Psoas muscle (tissue), 8 donors: ENCODE data around the gene KIF16B. TPM values are rescaled to one million over a fixed set of nuclear protein-coding genes. Genes with fewer than 3 reads are reported as not detected.

Experiments
- ATAC-seq, 4 donors: fragments of 200-7000 bp; cut with Tn5 transposase; one replicate each; pipeline ENCODE4 v1.9.1; 2020; ENCODE audit warnings: moderate library complexity in 3 of 4, mild to moderate bottlenecking in 2 of 4
- DNase-seq, 2 donors: peaks; one replicate each; pipeline ENCODE4 v3.0.0-alpha.2; 2020
- H3K27ac ChIP-seq: fragments of 200-600 bp; one replicate; pipeline ENCODE4 v1.8.0; 2022
- H3K27me3 ChIP-seq, 3 donors: fragments of 200-600 bp in 1 of 3; one replicate each; pipeline versions ENCODE4 v1.6.1 to v1.8.0; 2013 to 2022; ENCODE audit warnings: low read length in 2 of 3, mild to moderate bottlenecking in 2 of 3, moderate library complexity in 1 of 3; ENCODE audit not compliant: insufficient read depth in 3 of 3
- H3K36me3 ChIP-seq, 2 donors: fragments of 200-600 bp in 1 of 2; one replicate each; pipeline versions ENCODE4 v1.6.1 to v1.8.0; 2013 to 2022; ENCODE audit warnings: low read depth in 1 of 2, mild to moderate bottlenecking in 1 of 2, moderate library complexity in 1 of 2; ENCODE audit not compliant: insufficient read depth in 1 of 2
- H3K4me1 ChIP-seq: fragments of 200-600 bp; one replicate; pipeline ENCODE4 v1.8.0; 2022
- H3K4me3 ChIP-seq: fragments of 200-600 bp; one replicate; pipeline ENCODE4 v1.8.0; 2022; ENCODE audit warnings: mild to moderate bottlenecking
- H3K9me3 ChIP-seq: fragments of 200-600 bp; one replicate; pipeline ENCODE4 v1.8.0; 2022
- WGBS, 3 donors: extraction: QIAGEN DNeasy Blood & Tissue Kit; methylation state at CpG; one replicate each; pipeline versions ENCODE4 v1.1.6 to v1.1.7; 2013; 5-methylcytosine and 5-hydroxymethylcytosine counted together
- intact Hi-C, 2 donors: fragments of 100-400 bp; cut with DNase I; formaldehyde crosslinking; loops; one replicate each; pipeline versions ENCODE4 v1.11.0 to v1.14.2; 2022
- polyA plus RNA-seq, 3 donors: library from polyadenylated mRNA; stranded (reverse); fragments of 200-250 nt; gene quantifications; one replicate each; pipeline ENCODE4 v1.2.3, GENCODE V29; 2013
- total RNA-seq, 4 donors: library from RNA; stranded (reverse); fragmentation: NEBNext Ultra II Directional in 2 of 4; extraction: Animal tissue kit (Norgen Biotek cat#: 25700) in 2 of 4; gene quantifications; one replicate each; pipeline versions ENCODE4 v1.2.1 to v1.2.4, GENCODE V29; 2021 to 2023
- TF ChIP-seq, protein P1 (sequence below): fragments of 200-600 bp; IDR thresholded peaks from one replicate; pipeline ENCODE4 v1.8.0; 2022; ENCODE audit warnings: antibody characterized with exemption
- donor health status: healthy with polysubstance abuse.
- donor health status: DM: no; HTN: no; CAD: no; lungs with moderate emphysema.
- donor health status: Bipolar disorder and iron deficiency.
- donor health status: healthy.
- donor health status: DM: yes; HTN: yes; CAD: no.
- donor health status: DM: no; HTN: no; CAD: no.
- donor health status: DM: no; HTN: no; CAD: no.
- donor health status: DM: yes; HTN: yes; CAD: no.

Gene KIF16B
- total and polyA plus RNA-seq, 7 donors: 18.1 to 30.6 (median 24.1) TPM

DNA sequence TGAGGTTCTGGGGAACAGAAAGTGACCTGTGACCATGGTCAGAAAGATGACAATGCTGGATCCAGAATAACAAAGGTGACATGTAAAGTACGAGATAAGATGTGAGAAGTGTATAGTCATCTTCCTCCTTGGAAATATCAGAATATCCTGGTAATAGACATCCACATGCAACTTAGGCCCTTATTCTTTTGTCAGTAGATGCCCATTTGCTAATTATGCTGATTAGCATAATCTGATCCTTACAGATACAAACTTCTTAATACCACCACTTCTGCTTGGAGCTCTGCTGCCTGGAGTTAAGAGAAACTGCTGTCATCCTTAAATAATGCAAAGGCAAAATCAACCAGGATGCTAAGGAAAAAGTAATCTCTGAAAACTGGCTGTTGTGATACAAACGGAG lies 91.3 kb downstream of the KIF16B start:
- intact Hi-C loops: no loop called here

GRCh38 chr20:16479666-16480065 lies 93.6 kb downstream of the KIF16B start:
- Histone ChIP-seq H3K4me3 (no peak overlapping the region), H3K4me1 (peaks cover 20% of the 10 kb centered on the region), H3K27me3 (no peaks in the 10 kb centered on the region), H3K27ac (no peak overlapping the region), H3K36me3 (no peaks in the 10 kb centered on the region), H3K9me3 (no peaks in the 10 kb centered on the region)
- ATAC-seq (peak in 3 of 4 donors; percentile 49 to 60 (median 50)), DNase-seq (no peak)
- 45 to 73% (median 49%) methylated on average over 3 of the region's 3 CpGs for WGBS, 3 donors
- TF ChIP-seq, protein P1, sequence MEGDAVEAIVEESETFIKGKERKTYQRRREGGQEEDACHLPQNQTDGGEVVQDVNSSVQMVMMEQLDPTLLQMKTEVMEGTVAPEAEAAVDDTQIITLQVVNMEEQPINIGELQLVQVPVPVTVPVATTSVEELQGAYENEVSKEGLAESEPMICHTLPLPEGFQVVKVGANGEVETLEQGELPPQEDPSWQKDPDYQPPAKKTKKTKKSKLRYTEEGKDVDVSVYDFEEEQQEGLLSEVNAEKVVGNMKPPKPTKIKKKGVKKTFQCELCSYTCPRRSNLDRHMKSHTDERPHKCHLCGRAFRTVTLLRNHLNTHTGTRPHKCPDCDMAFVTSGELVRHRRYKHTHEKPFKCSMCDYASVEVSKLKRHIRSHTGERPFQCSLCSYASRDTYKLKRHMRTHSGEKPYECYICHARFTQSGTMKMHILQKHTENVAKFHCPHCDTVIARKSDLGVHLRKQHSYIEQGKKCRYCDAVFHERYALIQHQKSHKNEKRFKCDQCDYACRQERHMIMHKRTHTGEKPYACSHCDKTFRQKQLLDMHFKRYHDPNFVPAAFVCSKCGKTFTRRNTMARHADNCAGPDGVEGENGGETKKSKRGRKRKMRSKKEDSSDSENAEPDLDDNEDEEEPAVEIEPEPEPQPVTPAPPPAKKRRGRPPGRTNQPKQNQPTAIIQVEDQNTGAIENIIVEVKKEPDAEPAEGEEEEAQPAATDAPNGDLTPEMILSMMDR: no peak
- intact Hi-C loops: loop anchor here (10.0 kb wide), 2 partner anchors 125 to 195 kb away; no protein-coding TSS in a partner anchor

More for the DNA sequence above, 91.3 kb downstream of the KIF16B start:
- Histone ChIP-seq H3K4me1 (peaks cover 20% of the 10 kb centered on the region), H3K9me3 (no peaks in the 10 kb centered on the region), H3K27me3 (no peaks in the 10 kb centered on the region), H3K27ac (no peak overlapping the region), H3K36me3 (no peaks in the 10 kb centered on the region), H3K4me3 (no peak overlapping the region)
- no peak for ATAC-seq
- TF ChIP-seq, protein P1: no peak
- DNase-seq: no peak
- WGBS, 3 donors: 78 to 81% (median 79%) methylated on average over 2 of the region's 2 CpGs

DNA sequence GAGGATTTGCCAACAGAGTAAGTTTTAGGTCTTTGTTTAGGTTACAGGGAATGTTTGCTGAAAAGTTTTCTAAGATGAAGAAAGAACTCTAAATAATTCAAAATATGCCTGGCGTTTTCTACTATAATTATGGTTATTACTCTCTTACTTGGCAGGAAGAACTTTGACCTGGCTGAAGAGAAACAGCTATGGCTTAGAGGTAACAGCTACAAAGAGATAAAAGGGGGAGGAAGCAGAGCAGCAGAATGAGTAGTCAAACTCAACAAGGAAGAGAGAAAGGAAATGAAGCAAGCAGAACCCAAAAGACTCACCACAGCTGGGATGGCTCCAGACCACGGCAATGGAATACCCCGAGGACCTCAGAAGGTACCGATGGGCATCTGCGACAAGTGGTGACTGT lies 95.6 kb downstream of the KIF16B start:
- no peak overlapping the region for H3K4me3 ChIP-seq
- TF ChIP-seq, protein P1: no peak
- ATAC-seq: no peak
- no peak for DNase-seq
- H3K4me1 ChIP-seq: peaks cover 29% of the 10 kb centered on the region
- WGBS, 3 donors: 62 to 79% (median 64%) methylated on average over 5 of the region's 5 CpGs
- intact Hi-C loops: loop anchor here (10.0 kb wide), 2 partner anchors 123 to 193 kb away; no protein-coding TSS in a partner anchor
- H3K36me3 ChIP-seq: no peaks in the 10 kb centered on the region
- H3K27ac ChIP-seq: no peak overlapping the region
- H3K9me3 ChIP-seq: no peaks in the 10 kb centered on the region
- no peaks in the 10 kb centered on the region for H3K27me3 ChIP-seq

DNA sequence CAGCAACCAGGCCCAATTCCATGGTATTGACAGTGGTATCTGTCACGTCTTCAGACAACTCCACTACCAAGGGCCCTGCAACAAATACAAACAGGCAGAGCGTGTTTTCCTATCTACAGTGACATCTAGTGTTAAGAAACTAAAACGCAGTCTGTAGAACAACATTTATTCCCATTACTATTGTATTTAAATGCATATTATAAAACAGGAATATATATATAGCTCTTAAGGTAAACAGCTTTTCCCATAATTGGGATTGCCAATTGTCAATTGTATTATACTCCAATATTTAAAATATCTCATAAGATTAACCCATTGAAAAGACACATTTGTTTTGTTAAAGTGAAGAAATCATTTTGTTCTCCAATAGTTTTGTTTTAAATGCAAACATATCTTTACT lies 97.2 kb downstream of the KIF16B start:
- WGBS, 3 donors: 2 to 5% (median 4%) methylated on average over 3 of the region's 3 CpGs
- no peaks in the 10 kb centered on the region for H3K27me3 ChIP-seq
- peak; percentile 79 to 89 (median 84) for ATAC-seq
- peaks cover 29% of the 10 kb centered on the region for H3K4me1 ChIP-seq
- no peaks in the 10 kb centered on the region for H3K9me3 ChIP-seq
- no peak overlapping the region for H3K27ac ChIP-seq
- intact Hi-C loops: loop anchor here (10.0 kb wide), 2 partner anchors 121 to 191 kb away; no protein-coding TSS in a partner anchor
- TF ChIP-seq, protein P1: peak; percentile 73
- no peak for DNase-seq
- no peaks in the 10 kb centered on the region for H3K36me3 ChIP-seq
- no peak overlapping the region for H3K4me3 ChIP-seq

GRCh38 chr20:16475225-16475624 lies 98.0 kb downstream of the KIF16B start:
- no peaks in the 10 kb centered on the region for H3K9me3 ChIP-seq
- ATAC-seq (peak; percentile 80 to 86 (median 83)), DNase-seq (no peak)
- no peaks in the 10 kb centered on the region for H3K27me3 ChIP-seq
- intact Hi-C loops: loop anchor here (10.0 kb wide), 2 partner anchors 120 to 190 kb away; no protein-coding TSS in a partner anchor
- H3K27ac ChIP-seq: peak overlapping the region; percentile 48
- TF ChIP-seq, protein P1: no peak
- H3K36me3 ChIP-seq: no peaks in the 10 kb centered on the region
- H3K4me3 ChIP-seq: no peak overlapping the region
- 10 to 27% (median 17%) methylated on average over 6 of the region's 6 CpGs for WGBS, 3 donors
- H3K4me1 ChIP-seq: peaks cover 29% of the 10 kb centered on the region
